Measurements from ENCODE around the gene MEIOC. TPM values are rescaled to one million over a fixed set of nuclear protein-coding genes. Genes with fewer than 3 reads are reported as not detected.

MEIOC gene
- total RNA-seq: 0.46 TPM in 1 of 2 replicates, not detected in the other
- polyA plus RNA-seq: 0.08 and 0.19 TPM in 2 replicates
- 0.11 and 0.19 TPM in 2 replicates for polyA plus RNA-seq (2011; cell fraction: cytosol; rRNA removed)
- 0.15 and 0.32 TPM in 2 replicates for polyA plus RNA-seq (2011; cell fraction: nucleus; rRNA removed)
- polyA plus RNA-seq (2012): 0.40 and 0.78 TPM in 2 replicates
- polyA minus RNA-seq: 0.17 TPM in 1 of 2 replicates, not detected in the other
- polyA minus RNA-seq (2011; cell fraction: cytosol; rRNA and poly(A)+ RNA removed): not detected
- polyA minus RNA-seq (2011; cell fraction: nucleus; rRNA and poly(A)+ RNA removed): 0.67 TPM in 1 of 2 replicates, not detected in the other
- Bru-seq, nascent RNA: percentile 14 among the genes with signal in this experiment
- BruChase-seq, experiment 1, labeled RNA remaining after a 6-hour chase: percentile 15 among the genes with signal in this experiment
- BruChase-seq, experiment 2, labeled RNA remaining after a 2-hour chase: percentile 12 among the genes with signal in this experiment
- long read RNA-seq, partial matches to known transcripts: 0 of 7 reads
- long read RNA-seq, other reads (novel, unspliced or antisense): 7 of 7 reads

- TF ChIP-seq, protein P1, sequence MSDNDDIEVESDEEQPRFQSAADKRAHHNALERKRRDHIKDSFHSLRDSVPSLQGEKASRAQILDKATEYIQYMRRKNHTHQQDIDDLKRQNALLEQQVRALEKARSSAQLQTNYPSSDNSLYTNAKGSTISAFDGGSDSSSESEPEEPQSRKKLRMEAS (IDR thresholded peaks at IDR 0.05; ENCODE audit: insufficient read depth, insufficient read length): peak; percentile 43
- TF ChIP-seq POLR2AphosphoS5 (IDR thresholded peaks at IDR 0.05; ENCODE audit: insufficient read depth, low read depth, low read length) (no peak), EZH2 (IDR thresholded peaks at IDR 0.05; ENCODE audit: borderline replicate concordance, low read depth, low read length, severe bottlenecking) (peak; percentile 25), POLR2A (IDR thresholded peaks at IDR 0.05; ENCODE audit: low read depth, low read length) (no peak), FOS (IDR thresholded peaks at IDR 0.05; ENCODE audit: borderline replicate concordance, insufficient read depth, low read length) (no peak)
- TF ChIP-seq, protein P2, sequence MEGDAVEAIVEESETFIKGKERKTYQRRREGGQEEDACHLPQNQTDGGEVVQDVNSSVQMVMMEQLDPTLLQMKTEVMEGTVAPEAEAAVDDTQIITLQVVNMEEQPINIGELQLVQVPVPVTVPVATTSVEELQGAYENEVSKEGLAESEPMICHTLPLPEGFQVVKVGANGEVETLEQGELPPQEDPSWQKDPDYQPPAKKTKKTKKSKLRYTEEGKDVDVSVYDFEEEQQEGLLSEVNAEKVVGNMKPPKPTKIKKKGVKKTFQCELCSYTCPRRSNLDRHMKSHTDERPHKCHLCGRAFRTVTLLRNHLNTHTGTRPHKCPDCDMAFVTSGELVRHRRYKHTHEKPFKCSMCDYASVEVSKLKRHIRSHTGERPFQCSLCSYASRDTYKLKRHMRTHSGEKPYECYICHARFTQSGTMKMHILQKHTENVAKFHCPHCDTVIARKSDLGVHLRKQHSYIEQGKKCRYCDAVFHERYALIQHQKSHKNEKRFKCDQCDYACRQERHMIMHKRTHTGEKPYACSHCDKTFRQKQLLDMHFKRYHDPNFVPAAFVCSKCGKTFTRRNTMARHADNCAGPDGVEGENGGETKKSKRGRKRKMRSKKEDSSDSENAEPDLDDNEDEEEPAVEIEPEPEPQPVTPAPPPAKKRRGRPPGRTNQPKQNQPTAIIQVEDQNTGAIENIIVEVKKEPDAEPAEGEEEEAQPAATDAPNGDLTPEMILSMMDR (IDR thresholded peaks at IDR 0.05; ENCODE audit: extremely low read depth in 1 of 2, insufficient read depth in 1 of 2, low read depth in 1 of 2, low read length in 2 of 2): peak in 1 of 2 donors; percentile 10
Observed at GRCh38 chr17:44655983-44656710, at the start of gene MEIOC. MEIOC (plus strand) TSS chr17:44656468; CDS start chr17:44656614, 146 bp downstream.

More at GRCh38 chr17:44655983-44656710, at the start of gene MEIOC:
- Histone ChIP-seq H3K4me1 (ENCODE audit: control insufficient read depth, extremely low read depth, insufficient read depth, low read length) (no peaks in the 10 kb centered on the region), H3K4me2 (ENCODE audit: insufficient read depth, low read length) (peak within 1 kb of the TSS; percentile 41), H2AFZ (ENCODE audit: low read depth, low read length) (peak within 1 kb of the TSS; percentile 82), H3K79me2 (ENCODE audit: control insufficient read depth, insufficient read depth, low read length) (no peaks in the 10 kb centered on the region), H3K36me3 (ENCODE audit: control insufficient read depth in 2 of 2, extremely low read depth in 1 of 2, insufficient read depth in 2 of 2, low read length in 2 of 2) (no peaks in the 10 kb centered on the region), H3K9ac (replicated peaks; ENCODE audit: extremely low read depth, insufficient read depth, low read length) (no peak within 1 kb of the TSS), H3K27me3 (ENCODE audit: control insufficient read depth in 2 of 2, insufficient read depth in 2 of 2, low read length in 2 of 2) (peaks cover 19 to 20% of the 10 kb centered on the region in 2 experiments), H3K9me1 (replicated peaks; ENCODE audit: control insufficient read depth, extremely low read depth, insufficient read depth, low read length) (no peaks in the 10 kb centered on the region), H3K27ac (ENCODE audit: insufficient read depth, low read depth, low read length) (no peak within 1 kb of the TSS), H4K20me1 (replicated peaks; ENCODE audit: control insufficient read depth, extremely low read depth, insufficient read depth, low read length) (no peaks in the 10 kb centered on the region), H3K4me3 (replicated peaks in 1 of 3; ENCODE audit: insufficient read depth in 1 of 3, low read depth in 1 of 3, low read length in 3 of 3) (no peak within 1 kb of the TSS), H3K9me3 (replicated peaks; ENCODE audit: control insufficient read depth, insufficient read depth, low read length) (no peaks in the 10 kb centered on the region)
- no TSS peak for BruUV-seq (replicated peaks)
- DNase-seq (ENCODE audit: low read depth, low spot score) (peak; percentile 19), FAIRE-seq (no peak)
- ChIA-PET POLR2A (no interaction called here), CTCF (interaction anchor here (0.6 to 1.7 kb wide), 5 partner anchors 10 to 133 kb away, joined by 3 to 6 read pairs (median 4); no protein-coding TSS in a partner anchor)
- dilution Hi-C loops (cut with MboI; ENCODE audit: extremely low pct_ligation_motif_present, low sequenced_read_pairs): no loop called here
- intact Hi-C loops (cut with micrococcal nuclease): no loop called here
